Occipital lobe (tissue), 2 donors: ENCODE measurements around the gene DGAT2. TPM values are rescaled to one million over a fixed set of nuclear protein-coding genes. Genes with fewer than 3 reads are reported as not detected.

Experiments used
- DNase-seq: peaks from one replicate; lab custom pipeline; 2025; lab: John Stamatoyannopoulos, UW
- total RNA-seq: library from RNA; depleted of rRNA; stranded (reverse); fragments of >200 nt; gene quantifications from one replicate; pipeline ENCODE4 v1.2.3, GENCODE V29; 2014

DGAT2 gene
- total RNA-seq, 1 donor from 2014 or later, result 4.4 TPM

- no peak for DNase-seq
These were observed 10.4 kb downstream of the DGAT2 start for GRCh38 chr11:75778962-75779361.

- no peak for DNase-seq
These were observed 11.4 kb downstream of the DGAT2 start for GRCh38 chr11:75779960-75780359.

- DNase-seq, result no peak
These were observed 12.3 kb downstream of the DGAT2 start for GRCh38 chr11:75780888-75781287.

- DNase-seq, result no peak
These were observed 12.7 kb downstream of the DGAT2 start for GRCh38 chr11:75781296-75781695.

- DNase-seq, result no peak
These were observed 13.3 kb downstream of the DGAT2 start for GRCh38 chr11:75781831-75782230.

GRCh38 chr11:75782540-75783263 lies 14.1 kb downstream of the DGAT2 start:
- DNase-seq, result no peak

GRCh38 chr11:75783416-75784084 lies 15.0 kb downstream of the DGAT2 start:
- DNase-seq, result no peak

- no peak for DNase-seq
These were observed 15.5 kb downstream of the DGAT2 start for GRCh38 chr11:75784085-75784478.

GRCh38 chr11:75784506-75784905 lies 15.9 kb downstream of the DGAT2 start:
- DNase-seq, result no peak

GRCh38 chr11:75785187-75785586 lies 16.6 kb downstream of the DGAT2 start:
- no peak for DNase-seq

- DNase-seq, result no peak
These were observed 17.6 kb downstream of the DGAT2 start for GRCh38 chr11:75786101-75786736.

GRCh38 chr11:75789521-75789920 lies 20.9 kb downstream of the DGAT2 start:
- DNase-seq, result no peak

GRCh38 chr11:75790986-75791385 lies 22.4 kb downstream of the DGAT2 start:
- DNase-seq, result no peak

- DNase-seq, result no peak
These were observed 23.7 kb downstream of the DGAT2 start for GRCh38 chr11:75792127-75792731.

- DNase-seq, result no peak
These were observed 24.6 kb downstream of the DGAT2 start for GRCh38 chr11:75792997-75793800.

GRCh38 chr11:75793966-75794365 lies 25.4 kb downstream of the DGAT2 start:
- no peak for DNase-seq

- DNase-seq, result no peak
These were observed 26.9 kb downstream of the DGAT2 start for GRCh38 chr11:75795276-75796090.

- DNase-seq, result no peak
These were observed 27.5 kb downstream of the DGAT2 start for GRCh38 chr11:75796091-75796435.

GRCh38 chr11:75797116-75797515 lies 28.5 kb downstream of the DGAT2 start:
- DNase-seq, result no peak

- DNase-seq, result no peak
These were observed 29.2 kb downstream of the DGAT2 start for GRCh38 chr11:75797792-75798191.
